H1 (cell line): ENCODE data around the gene STX16. TPM values are rescaled to one million over a fixed set of nuclear protein-coding genes. Genes with fewer than 3 reads are reported as not detected.
A peak's percentile ranks its signal among the peaks of the same experiment; 100 is the strongest.

Experiments used
- CTCF ChIA-PET: fragments of 300-600 bp; sonication (Branson Sonifier 250); formaldehyde crosslinking; loops from one replicate; lab custom pipeline; 2021; ENCODE audit not compliant: partially characterized antibody; lab: Charles Lee
- POLR2A ChIA-PET: fragments of 300-600 bp; sonication (Branson Sonifier 250); formaldehyde crosslinking; loops from one replicate; lab custom pipeline; 2021; ENCODE audit warnings: inconsistent platforms; ENCODE audit not compliant: partially characterized antibody; lab: Charles Lee
- DNase-seq, 2 experiments: peaks; one replicate each; pipeline versions ENCODE4 v3.0.0 to v3.0.0-alpha.2; 2010 to 2022; ENCODE audit warnings: low spot score in 2 of 2, low read depth in 1 of 2, mixed read lengths in 1 of 2
- FAIRE-seq: peaks from 2 replicates; lab custom pipeline; 2011; peaks lifted over from hg19 to GRCh38; lab: Jason Lieb, UNC
- H2AFZ ChIP-seq: 2 replicates; pipeline ENCODE4 v1.8.1; 2012; ENCODE audit warnings: low read length, inconsistent platforms
- H2AK5ac ChIP-seq: 2 replicates; pipeline ENCODE4 v1.6.1; 2013; ENCODE audit warnings: low read depth, low read length
- H2BK120ac ChIP-seq: replicated peaks from 2 replicates; pipeline ENCODE3; 2013; ENCODE audit warnings: low read depth, low read length, inconsistent platforms
- H2BK12ac ChIP-seq: 2 replicates; pipeline ENCODE4 v1.6.1; 2013; ENCODE audit warnings: low read depth, low read length
- H2BK15ac ChIP-seq: 2 replicates; pipeline ENCODE4 v1.6.1; 2013; ENCODE audit warnings: low read length
- H2BK20ac ChIP-seq: 2 replicates; pipeline ENCODE4 v1.6.1; 2013; ENCODE audit warnings: low read length
- H2BK5ac ChIP-seq: 2 replicates; pipeline ENCODE4 v1.6.1; 2013; ENCODE audit warnings: low read depth, low read length
- H3K14ac ChIP-seq: 2 replicates; pipeline ENCODE4 v1.6.1; 2013; ENCODE audit warnings: inconsistent platforms; ENCODE audit not compliant: insufficient read length
- H3K18ac ChIP-seq: 2 replicates; pipeline ENCODE4 v1.6.1; 2013; ENCODE audit warnings: low read length; ENCODE audit errors: extremely low read depth
- H3K23ac ChIP-seq: 2 replicates; pipeline ENCODE4 v1.6.1; 2013; ENCODE audit warnings: inconsistent platforms; ENCODE audit not compliant: insufficient read length
- H3K23me2 ChIP-seq: 2 replicates; pipeline ENCODE4 v1.6.1; 2013; ENCODE audit warnings: low read depth, low read length
- H3K27ac ChIP-seq: 2 replicates; pipeline ENCODE4 v1.6.1; 2011; ENCODE audit warnings: low read depth, low read length, inconsistent platforms
- H3K27me3 ChIP-seq, 4 experiments: replicated peaks in 1 of 4; 1 replicate in 1 of 4; 2 replicates in 3 of 4; pipeline versions ENCODE4 v1.6.1 to v1.8.1; 2011 to 2013; ENCODE audit warnings: low read length in 3 of 4, mild to moderate bottlenecking in 3 of 4, inconsistent platforms in 2 of 4, mixed read lengths in 2 of 4, moderate library complexity in 1 of 4; ENCODE audit not compliant: control insufficient read depth in 3 of 4, insufficient read depth in 3 of 4; ENCODE audit errors: extremely low read depth in 1 of 4
- H3K36me3 ChIP-seq, 4 experiments: 2 replicates each; pipeline versions ENCODE4 v1.6.1 to v1.8.1; 2011 to 2013; ENCODE audit warnings: mild to moderate bottlenecking in 4 of 4, low read length in 3 of 4, moderate library complexity in 2 of 4, control low read depth in 1 of 4, inconsistent platforms in 1 of 4; ENCODE audit not compliant: insufficient read depth in 4 of 4, control insufficient read depth in 2 of 4
- H3K4ac ChIP-seq: replicated peaks from 2 replicates; pipeline ENCODE3; 2013; ENCODE audit warnings: low read length, low read depth, mixed read lengths, inconsistent platforms; ENCODE audit not compliant: insufficient read length
- H3K4me1 ChIP-seq, 4 experiments: replicated peaks in 1 of 4; 1 replicate in 1 of 4; 2 replicates in 3 of 4; pipeline versions ENCODE4 v1.6.1 to v1.8.1; 2011 to 2013; ENCODE audit warnings: low read length in 3 of 4, inconsistent platforms in 2 of 4, mixed read lengths in 1 of 4; ENCODE audit not compliant: insufficient read depth in 4 of 4, control insufficient read depth in 3 of 4
- H3K4me2 ChIP-seq, 2 experiments: 2 replicates each; pipeline versions ENCODE4 v1.6.1 to v1.8.1; 2011 to 2013; ENCODE audit warnings: low read depth in 2 of 2, low read length in 2 of 2, control low read depth in 1 of 2, inconsistent platforms in 1 of 2, mild to moderate bottlenecking in 1 of 2; ENCODE audit not compliant: insufficient read depth in 1 of 2
- H3K4me3 ChIP-seq, 4 experiments: fragments of 200-600, 300-600 bp in 1 of 4; sonication (generic), shearing (Covaris generic), sonication (Bioruptor Twin) in 1 of 4; 2 replicates each; pipeline versions ENCODE4 v1.5.1 to v1.8.1; 2011 to 2016; ENCODE audit warnings: low read length in 4 of 4, low read depth in 3 of 4, control low read depth in 2 of 4, inconsistent platforms in 2 of 4, mild to moderate bottlenecking in 2 of 4, mixed read lengths in 1 of 4, moderate library complexity in 1 of 4; ENCODE audit not compliant: insufficient read depth in 2 of 4; ENCODE audit errors: extremely low read depth in 1 of 4
- H3K56ac ChIP-seq: replicated peaks from 2 replicates; pipeline ENCODE3; 2013; ENCODE audit warnings: low read depth, mild to moderate bottlenecking, mixed read lengths, low read length, inconsistent platforms; ENCODE audit not compliant: insufficient read length
- H3K79me1 ChIP-seq: 2 replicates; pipeline ENCODE4 v1.6.1; 2013; ENCODE audit warnings: low read depth, low read length, control low read depth
- H3K79me2 ChIP-seq, 2 experiments: 2 replicates each; pipeline versions ENCODE4 v1.6.1 to v1.8.1; 2012 to 2013; ENCODE audit warnings: low read length in 2 of 2, mild to moderate bottlenecking in 2 of 2, inconsistent platforms in 1 of 2; ENCODE audit not compliant: insufficient read depth in 2 of 2, control insufficient read depth in 1 of 2
- H3K9ac ChIP-seq, 4 experiments: replicated peaks in 1 of 4; 1 replicate in 1 of 4; 2 replicates in 3 of 4; pipeline versions ENCODE4 v1.6.1 to v1.8.1; 2011 to 2013; ENCODE audit warnings: low read depth in 3 of 4, low read length in 3 of 4, control low read depth in 2 of 4, mild to moderate bottlenecking in 2 of 4, moderate library complexity in 2 of 4, inconsistent platforms in 1 of 4; ENCODE audit errors: extremely low read depth in 1 of 4
- H3K9me3 ChIP-seq, 2 experiments: 2 replicates each; pipeline versions ENCODE4 v1.6.1 to v1.8.1; 2012 to 2013; ENCODE audit warnings: mild to moderate bottlenecking in 2 of 2, moderate library complexity in 2 of 2, control low read depth in 1 of 2, inconsistent platforms in 1 of 2, low read depth in 1 of 2, low read length in 1 of 2, mixed read lengths in 1 of 2; ENCODE audit not compliant: insufficient read depth in 2 of 2
- H4K20me1 ChIP-seq, 2 experiments: replicated peaks in 1 of 2; 2 replicates each; pipeline versions ENCODE3 to v1.8.1; 2011 to 2013; ENCODE audit warnings: inconsistent platforms in 2 of 2, low read length in 2 of 2, mild to moderate bottlenecking in 1 of 2; ENCODE audit not compliant: insufficient read depth in 2 of 2, control insufficient read depth in 1 of 2
- H4K5ac ChIP-seq: 2 replicates; pipeline ENCODE4 v1.6.1; 2013; ENCODE audit warnings: low read length, low read depth, mixed read lengths, inconsistent platforms; ENCODE audit not compliant: insufficient read length
- H4K8ac ChIP-seq: 2 replicates; pipeline ENCODE4 v1.8.0; 2013; ENCODE audit warnings: mild to moderate bottlenecking, moderate library complexity, low read length, inconsistent platforms; ENCODE audit not compliant: insufficient read depth; ENCODE audit errors: extremely low read depth
- H4K91ac ChIP-seq: replicated peaks from 2 replicates; pipeline ENCODE3; 2013; ENCODE audit warnings: low read length, mixed read lengths, inconsistent platforms; ENCODE audit not compliant: insufficient read length
- EZH2 ChIP-seq: fragments of 200-600 bp; sonication (generic); IDR thresholded peaks from 2 replicates; pipeline ENCODE4 v1.7.1; 2012; ENCODE audit warnings: low read depth, mild to moderate bottlenecking, moderate library complexity, low read length, inconsistent platforms; ENCODE audit not compliant: severe bottlenecking
- HDAC2 ChIP-seq, 2 experiments: fragments of 300-600 bp in 1 of 2; sonication (generic) in 1 of 2; IDR thresholded peaks; 2 replicates each; pipeline ENCODE4 v1.6.1; 2011 to 2012; ENCODE audit warnings: low read depth in 2 of 2, low read length in 2 of 2, mild to moderate bottlenecking in 2 of 2, moderate library complexity in 2 of 2, borderline replicate concordance in 1 of 2, inconsistent platforms in 1 of 2
- MAFK ChIP-seq: IDR thresholded peaks from 2 replicates; pipeline ENCODE4 v1.6.1; 2012; ENCODE audit warnings: low read depth, mild to moderate bottlenecking, improper control_type of control experiment, low read length
- NANOG ChIP-seq: IDR thresholded peaks from 2 replicates; pipeline ENCODE4 v1.6.1; 2011; ENCODE audit warnings: low read length, low read depth, mild to moderate bottlenecking, inconsistent platforms; ENCODE audit not compliant: insufficient read depth, poor library complexity, severe bottlenecking
- POU5F1 ChIP-seq: IDR thresholded peaks from 2 replicates; pipeline ENCODE4 v1.6.1; 2011; ENCODE audit warnings: low read depth, mild to moderate bottlenecking, low read length, moderate library complexity
- RAD21 ChIP-seq, 2 experiments: IDR thresholded peaks in 1 of 2; conservative IDR thresholded peaks in 1 of 2; 2 replicates each; pipeline ENCODE4 v1.6.1; 2011; ENCODE audit warnings: low read depth in 2 of 2, low read length in 2 of 2, improper control_type of control experiment in 1 of 2, inconsistent platforms in 1 of 2, mild to moderate bottlenecking in 1 of 2, moderate library complexity in 1 of 2
- RNF2 ChIP-seq: fragments of 200-900, 300-1000 bp; sonication (generic); IDR thresholded peaks from 2 replicates; pipeline ENCODE4 v1.7.1; 2016; ENCODE audit warnings: borderline replicate concordance, low read depth, mild to moderate bottlenecking, antibody characterized with exemption, low read length; ENCODE audit not compliant: poor library complexity, severe bottlenecking; ENCODE audit errors: missing control alignments
- SIX5 ChIP-seq: IDR thresholded peaks from 2 replicates; pipeline ENCODE4 v1.6.1; 2011; ENCODE audit warnings: mild to moderate bottlenecking, low read depth, low read length
- SP1 ChIP-seq: IDR thresholded peaks from 2 replicates; pipeline ENCODE4 v1.6.1; 2011; ENCODE audit warnings: low read depth, low read length
- SUZ12 ChIP-seq: fragments of 200-600 bp; sonication (generic); IDR thresholded peaks from 2 replicates; pipeline ENCODE4 v1.6.1; 2012; ENCODE audit warnings: mild to moderate bottlenecking, inconsistent platforms, low read length, moderate library complexity, mixed read lengths
- TEAD4 ChIP-seq: IDR thresholded peaks from 2 replicates; pipeline ENCODE4 v1.6.1; 2012; ENCODE audit warnings: low read depth, low read length, inconsistent platforms, mixed read lengths
- WGBS, 2 experiments: shearing (Covaris generic) in 1 of 2; methylation state at CpG; one replicate each; pipeline versions ENCODE4 v1.1.6 to v1.1.7; 2013 to 2015; ENCODE audit warnings: low lambda C conversion rate in 2 of 2, mixed read lengths in 2 of 2, inconsistent platforms in 1 of 2, low coverage in 1 of 2, missing lambda C conversion rate in 1 of 2; ENCODE audit not compliant: insufficient replicate concordance in 2 of 2, insufficient coverage in 1 of 2, insufficient read length in 1 of 2; ENCODE audit errors: extremely low coverage in 1 of 2, missing lambda C conversion rate in 1 of 2; 5-methylcytosine and 5-hydroxymethylcytosine counted together
- polyA plus RNA-seq, 7 experiments: library from polyadenylated mRNA; depleted of rRNA in 3 of 7; stranded (reverse) in 5 of 7; unstranded in 2 of 7; fragments of >200 nt in 5 of 7; fragments of 200-250 nt in 2 of 7; gene quantifications; 1 replicate in 5 of 7; 2 replicates in 1 of 7; 4 replicates in 1 of 7; pipeline versions ENCODE4 v1.2.1 to v1.2.3, GENCODE V29; 2011 to 2013; ENCODE audit warnings: missing spikeins in 2 of 7, mixed read lengths in 2 of 7
- total RNA-seq: library from RNA; stranded (reverse); fragmentation: NEBNext Ultra II Directional; extraction: Animal tissue kit (Norgen Biotek cat#: 25700); gene quantifications from 2 replicates; pipeline ENCODE4 v1.2.1, GENCODE V29; 2021

The STX16 gene
- total and polyA plus RNA-seq, 2 of the 8 experiments (the other 6 are each of a cell fraction or from before 2014, with no cell fraction given), result 45.2 to 61.6 TPM

- Histone ChIP-seq H2AFZ (no peak overlapping the region), H3K4ac (no peak overlapping the region), H4K91ac (no peak overlapping the region), H3K23me2 (peaks cover 19% of the 10 kb centered on the region), H3K9ac (peak overlapping the region in 2 of 4 experiments; percentile 20 to 75; a peak in 2 of 7 replicates), H2BK120ac (no peak overlapping the region), H2AK5ac (no peak overlapping the region), H3K27ac (no peak overlapping the region), H3K4me1 (peaks cover 2 to 6% (median 5%) of the 10 kb centered on the region in 4 experiments; a peak in 6 of 7 replicates), H4K20me1 (no peaks in the 10 kb centered on the region), H3K27me3 (peaks cover 0 to 3% (median 0%) of the 10 kb centered on the region in 4 experiments; a peak in 2 of 7 replicates), H2BK5ac (no peak overlapping the region), H4K8ac (peak overlapping the region; percentile 69), H3K14ac (no peak overlapping the region), H2BK12ac (no peak overlapping the region), H3K4me2 (peak overlapping the region; percentile 86 to 91), H3K36me3 (peaks cover 0 to 2% (median 0%) of the 10 kb centered on the region in 4 experiments; a peak in 1 of 8 replicates), H3K56ac (peak overlapping the region; percentile 27), H3K18ac (no peak overlapping the region), H3K9me3 (no peaks in the 10 kb centered on the region), H3K23ac (no peak overlapping the region), H3K79me1 (no peaks in the 10 kb centered on the region), H3K79me2 (peaks cover 7 to 38% of the 10 kb centered on the region in 2 experiments), H2BK15ac (no peak overlapping the region), H3K4me3 (peak overlapping the region; percentile 63 to 90 (median 82)), H4K5ac (no peak overlapping the region), H2BK20ac (no peak overlapping the region)
- FAIRE-seq, result no peak
- CTCF ChIA-PET, result interaction anchor here (0.7 to 7.7 kb wide), 28 partner anchors 8 to 594 kb away, joined by 3 to 57 read pairs (median 4); no protein-coding TSS in a partner anchor
- POLR2A ChIA-PET, result interaction anchor here (1.0 to 11.7 kb wide), 25 partner anchors 9 to 202 kb away, joined by 3 to 242 read pairs (median 7); partner anchors contain the start of genes GNAS and NPEPL1
- WGBS, 2 experiments, result 8% methylated on average over 21 of the region's 62 CpGs; no CpG with 5 or more reads in 1 of the 2 experiments
- DNase-seq, result peak in 1 of 2 experiments; percentile 58
- TF ChIP-seq RNF2 (peak; percentile 0), HDAC2 (IDR thresholded peaks at IDR 0.05; ENCODE audit: borderline replicate concordance in 1 of 2, low read depth in 2 of 2, low read length in 2 of 2) (0 out of 4 replicates have a peak, but pooled peaks of 1 of the 2 experiments have one; percentile 23), SUZ12 (no peak), SIX5 (no peak), SP1 (no peak), POU5F1 (no peak), TEAD4 (no peak), MAFK (no peak), RAD21 (IDR thresholded peaks at IDR 0.05 in 1 of 2, conservative IDR thresholded peaks at IDR 0.05 in 1 of 2; ENCODE audit: low read depth in 2 of 2, low read length in 2 of 2) (no peak), NANOG (no peak), EZH2 (no peak)
Observed at GRCh38 chr20:58650181-58650775, 805 bp upstream of the STX16 start.
